NCI-H2107 treated with DMSO at 0.1 percent for 48 hours (cell line): ENCODE data around the gene CACNA1B.

Source experiments
- DNase-seq: peaks from one replicate; lab custom pipeline; 2025; ENCODE audit not compliant: unreplicated experiment; lab: John Stamatoyannopoulos, UW

Gene CACNA1B

DNA sequence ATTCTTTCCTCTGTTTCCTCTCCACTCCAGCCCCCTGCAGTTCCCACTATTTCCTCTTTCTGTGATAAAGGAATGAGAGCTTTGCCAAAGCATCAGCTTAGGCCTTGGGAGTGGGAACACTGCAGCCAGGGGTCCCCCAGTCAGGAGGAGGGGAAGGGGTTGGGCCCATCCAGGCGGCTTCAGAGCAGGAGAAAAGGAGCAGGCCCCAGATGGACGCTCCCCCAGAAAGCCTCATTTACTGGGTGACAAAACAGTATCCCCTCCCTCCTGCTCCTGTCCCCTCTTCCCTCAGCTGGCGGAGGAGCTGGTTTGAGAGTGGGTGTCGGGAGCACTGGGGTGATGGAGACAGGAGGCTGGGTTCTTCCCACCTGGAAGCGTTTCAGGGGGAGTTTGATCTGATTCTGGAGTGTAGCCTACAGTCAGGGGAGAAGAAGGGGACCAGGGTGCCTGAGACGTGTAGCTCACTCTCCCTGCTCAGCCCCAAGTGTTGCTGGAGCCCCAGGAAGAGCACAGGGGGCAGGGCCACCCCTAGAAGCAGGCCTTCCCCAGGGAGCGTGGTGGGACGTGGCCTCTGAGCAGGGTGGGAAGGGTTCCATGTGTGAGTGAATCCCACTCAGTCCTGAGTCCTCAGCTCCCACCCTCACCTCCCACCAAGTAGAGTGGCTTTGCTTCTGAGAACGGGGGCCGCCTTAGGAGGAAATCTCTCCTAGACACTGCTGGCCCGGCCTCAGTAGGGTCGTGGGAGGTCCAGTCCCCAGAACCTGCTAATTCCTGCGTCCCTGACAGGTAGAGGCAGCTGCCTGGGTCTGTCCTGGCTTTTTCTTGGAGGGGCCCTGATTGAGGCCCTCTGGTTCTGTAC, 173.1 kb downstream of the CACNA1B start:
- no peak for DNase-seq

DNA sequence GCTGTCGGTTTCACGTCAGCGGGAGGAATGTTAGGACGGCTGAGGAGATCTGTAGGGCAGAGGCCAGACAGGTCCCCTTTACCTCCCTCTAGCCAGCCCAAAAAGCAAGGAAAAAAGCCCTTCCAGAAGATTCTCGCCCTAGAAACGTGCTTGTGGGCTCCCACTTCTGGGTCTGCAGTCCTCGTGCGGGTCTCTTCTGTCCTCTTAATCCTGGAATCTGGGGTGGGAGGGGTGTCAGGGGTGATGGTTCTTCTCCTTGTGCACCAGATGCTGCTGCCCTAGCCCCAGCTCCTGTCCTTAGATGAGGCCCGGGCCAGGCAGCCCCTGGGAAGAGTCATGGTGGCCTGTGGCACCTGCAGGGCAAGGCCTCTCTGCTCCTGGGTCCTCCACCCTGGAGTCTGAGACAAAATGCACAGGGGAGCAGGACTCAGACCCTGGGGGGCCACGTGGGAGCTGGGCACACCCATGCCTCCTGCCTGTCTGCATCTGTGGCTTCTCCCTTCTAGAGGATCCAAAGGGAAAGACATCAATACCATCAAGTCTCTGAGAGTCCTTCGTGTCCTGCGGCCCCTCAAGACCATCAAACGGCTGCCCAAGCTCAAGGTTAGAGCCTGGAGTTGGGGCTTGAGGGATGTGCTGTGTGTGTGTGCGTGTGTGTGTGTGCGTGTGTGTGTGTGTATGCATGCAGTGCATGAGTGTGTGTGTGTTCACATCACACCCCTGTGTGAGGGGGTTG, 174.2 kb downstream of the CACNA1B start:
- DNase-seq = no peak

- no peak for DNase-seq
Observed at GRCh38 chr9:138052322-138052615, 174.7 kb downstream of the CACNA1B start.

- DNase-seq = no peak
Observed at GRCh38 chr9:138052635-138053320, 175.2 kb downstream of the CACNA1B start.

GRCh38 chr9:138053321-138053868, 175.8 kb downstream of the CACNA1B start:
- no peak for DNase-seq

DNA sequence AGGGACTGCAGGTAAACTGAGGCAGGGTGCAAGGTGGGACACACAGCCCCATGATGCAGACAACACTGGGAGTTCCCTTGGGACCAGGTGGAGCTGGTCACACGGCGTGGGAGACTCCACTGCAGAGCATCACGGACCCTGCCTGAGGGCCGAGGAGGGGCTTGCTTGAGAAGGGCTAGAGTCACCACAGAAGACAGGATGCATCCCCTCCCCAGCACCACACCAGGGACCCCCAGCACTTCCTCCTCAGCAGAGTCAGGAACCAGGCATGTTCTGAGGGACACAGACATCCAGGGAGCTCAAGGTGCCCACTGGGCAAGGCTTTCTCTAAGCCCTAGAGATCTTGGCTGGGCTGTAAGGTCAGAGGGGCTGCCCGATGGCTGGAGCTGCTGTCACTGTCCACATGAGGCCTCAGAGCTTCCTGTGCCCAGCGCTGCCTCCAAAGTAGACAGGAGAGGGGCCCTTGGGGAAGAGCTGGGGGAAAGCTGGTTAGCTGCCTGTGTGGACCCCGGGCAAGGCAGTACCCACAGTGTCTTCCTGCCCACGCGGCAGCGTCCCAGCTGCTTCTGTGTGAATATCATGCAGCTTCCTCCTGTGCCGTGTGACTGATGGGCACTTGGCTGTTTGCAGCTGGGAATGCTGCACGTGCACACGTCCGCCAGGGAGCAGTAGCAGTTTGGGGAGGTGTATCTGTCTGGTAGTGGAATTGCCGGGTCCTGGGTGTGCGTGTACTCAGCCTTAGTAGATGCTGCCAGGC, 176.6 kb downstream of the CACNA1B start:
- no peak for DNase-seq

GRCh38 chr9:138057726-138058125, 180.1 kb downstream of the CACNA1B start:
- no peak for DNase-seq

GRCh38 chr9:138058181-138058580, 180.6 kb downstream of the CACNA1B start:
- no peak for DNase-seq

DNA sequence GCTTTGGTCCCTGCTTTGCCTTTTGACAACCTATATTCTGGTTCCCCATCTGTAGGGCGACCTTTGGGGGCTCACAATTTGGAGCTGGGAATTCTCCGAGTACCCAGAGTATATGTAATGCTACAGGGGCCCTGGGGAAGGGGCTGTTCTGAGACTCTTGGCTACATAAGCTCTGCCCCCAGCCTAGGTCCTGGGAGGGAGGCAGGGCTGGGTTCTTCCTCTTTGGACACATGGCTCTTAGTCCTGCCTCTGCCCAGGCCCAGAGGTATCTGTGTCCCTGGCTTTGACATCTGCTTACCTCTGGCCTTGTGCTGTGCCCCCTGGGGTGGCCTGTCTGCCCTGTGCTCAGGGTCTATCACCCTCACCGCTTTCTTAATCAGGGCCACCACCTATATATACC, 181.6 kb downstream of the CACNA1B start:
- no peak for DNase-seq

- no peak for DNase-seq
Observed at GRCh38 chr9:138060365-138060764, 182.8 kb downstream of the CACNA1B start.

- no peak for DNase-seq
Observed at GRCh38 chr9:138060881-138061280, 183.3 kb downstream of the CACNA1B start.

DNA sequence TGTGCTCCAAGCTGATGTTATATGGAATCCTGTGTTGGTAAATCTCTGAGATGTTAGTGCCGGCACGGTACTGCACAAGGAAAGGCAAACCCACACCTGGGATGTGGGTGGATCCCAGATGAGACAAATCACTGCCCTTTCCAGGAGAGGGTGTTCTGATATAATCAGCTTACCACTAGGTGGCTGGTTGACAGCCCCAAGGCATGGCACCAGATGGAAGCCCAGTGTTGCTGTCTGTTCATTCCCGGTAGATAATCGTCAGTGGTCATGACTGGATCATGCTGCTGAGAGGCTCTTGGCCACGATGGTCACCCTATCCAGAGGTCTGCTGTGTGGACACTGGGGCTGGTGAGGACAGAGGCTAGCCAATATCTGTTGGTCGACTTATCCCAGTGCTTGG, 184.0 kb downstream of the CACNA1B start:
- DNase-seq = no peak

- no peak for DNase-seq
Observed at GRCh38 chr9:138062196-138062595, 184.6 kb downstream of the CACNA1B start.

GRCh38 chr9:138063033-138063432, 185.5 kb downstream of the CACNA1B start:
- no peak for DNase-seq

DNA sequence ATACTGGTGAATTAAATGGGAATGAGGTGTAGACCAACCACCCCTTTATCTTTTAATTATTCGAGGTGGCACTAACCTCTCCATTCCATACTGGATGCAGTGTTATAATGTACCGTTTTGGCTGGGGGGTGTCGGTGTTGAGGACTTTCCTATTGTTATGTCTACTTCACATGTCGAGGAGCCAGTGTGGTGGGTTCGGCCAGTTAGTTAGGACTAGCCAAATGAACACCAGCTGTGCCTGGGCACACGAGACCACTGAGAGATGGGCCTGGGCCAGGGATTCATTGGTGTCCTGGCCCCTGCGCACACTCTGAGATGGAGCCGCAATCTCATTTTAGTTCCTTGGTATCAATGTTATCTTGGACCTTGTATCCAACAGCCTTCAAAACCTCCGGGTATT, 186.2 kb downstream of the CACNA1B start:
- DNase-seq = no peak

GRCh38 chr9:138064547-138064946, 187.0 kb downstream of the CACNA1B start:
- no peak for DNase-seq

- no peak for DNase-seq
Observed at GRCh38 chr9:138065287-138065686, 187.7 kb downstream of the CACNA1B start.

DNA sequence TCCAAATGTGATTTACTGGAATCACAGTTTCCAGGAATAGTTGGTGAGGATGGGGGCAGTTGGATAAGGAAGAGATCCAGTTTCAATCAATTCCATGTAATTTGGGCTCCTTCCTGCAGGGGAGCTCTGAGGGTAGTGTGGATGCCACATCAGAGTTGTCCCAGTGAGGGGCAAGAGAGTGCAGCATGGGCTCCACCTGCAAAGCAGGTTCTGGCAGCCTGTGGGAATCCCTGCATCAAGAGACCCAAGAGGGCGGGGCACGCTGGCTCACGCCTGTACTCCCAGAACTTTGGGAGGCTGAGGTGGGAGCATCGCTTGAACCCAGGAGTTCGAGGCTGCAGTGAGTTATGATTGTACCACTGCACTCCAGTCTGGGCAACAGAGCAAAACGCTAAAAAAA, 188.5 kb downstream of the CACNA1B start:
- DNase-seq = no peak

DNA sequence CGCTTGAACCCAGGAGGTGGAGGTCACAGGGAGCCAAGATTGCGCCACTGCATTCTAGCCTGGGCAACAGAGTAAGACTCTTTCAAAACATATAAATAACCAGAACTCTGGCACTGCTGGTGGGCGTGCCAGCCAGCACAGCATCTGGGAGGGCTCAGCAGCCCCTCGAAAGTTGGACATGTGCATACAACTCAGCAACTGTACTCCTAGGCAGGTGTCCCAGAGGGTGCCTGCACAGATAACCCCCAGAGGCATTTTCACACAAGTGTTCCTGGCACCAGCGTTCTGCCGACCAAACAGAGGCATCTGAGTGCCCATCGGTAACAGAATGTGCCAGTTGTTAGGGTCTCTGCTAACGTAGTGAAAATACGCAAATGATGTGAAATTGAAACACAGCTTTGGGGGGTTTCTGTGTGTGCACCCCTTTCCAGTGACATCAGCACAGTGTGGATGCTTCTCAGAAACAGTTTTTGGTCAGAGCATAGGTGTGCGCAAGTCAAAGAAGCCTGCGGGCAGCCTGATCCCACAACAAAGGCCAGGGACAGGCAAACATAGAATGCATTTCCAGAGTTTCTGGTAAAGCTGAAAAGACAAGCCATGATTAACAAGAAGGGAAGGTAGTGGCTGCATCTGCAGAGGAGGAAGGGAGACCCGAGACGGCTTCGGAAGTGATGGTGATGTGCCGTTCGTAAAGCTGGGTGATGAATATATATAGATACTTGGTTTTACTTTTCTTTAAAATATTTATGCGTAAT, 190.2 kb downstream of the CACNA1B start:
- no peak for DNase-seq

- DNase-seq = no peak
Observed at GRCh38 chr9:138068601-138069035, 191.0 kb downstream of the CACNA1B start.
